ENCODE results near the gene INTS11. TPM values are rescaled to one million over a fixed set of nuclear protein-coding genes. Genes with fewer than 3 reads are reported as not detected.

Gene INTS11
- total RNA-seq, 1 donor from 2014 or later = 84.8 TPM

GRCh38 chr1:1352786-1353388, 28.4 kb upstream of the INTS11 start:
- Histone ChIP-seq H4K20me1 (ENCODE audit: insufficient read depth, low read length) (peaks cover 54% of the 10 kb centered on the region), H3K4me2 (ENCODE audit: low read length) (peak overlapping the region; percentile 50), H3K9me3 (ENCODE audit: insufficient read depth, low read depth, low read length) (no peaks in the 10 kb centered on the region), H3K79me2 (ENCODE audit: insufficient read depth, low read length) (peaks cover 55% of the 10 kb centered on the region), H2AFZ (ENCODE audit: low read depth, low read length) (no peak overlapping the region), H3K4me1 (ENCODE audit: insufficient read depth, low read length) (peaks cover 15% of the 10 kb centered on the region), H3K27me3 (ENCODE audit: insufficient read depth, low read length) (no peaks in the 10 kb centered on the region), H3K9ac (ENCODE audit: low read length) (no peak overlapping the region), H3K27ac (ENCODE audit: low read depth, low read length) (no peak overlapping the region), H3K36me3 (ENCODE audit: insufficient read depth, low read length) (peaks cover 11% of the 10 kb centered on the region), H3K4me3 (ENCODE audit: insufficient read depth, low read depth, low read length) (no peak overlapping the region)
- Mint-ChIP-seq H3K9me3 (ENCODE audit: unreplicated experiment) (no peaks in the 10 kb centered on the region), H3K4me3 (ENCODE audit: unreplicated experiment) (peak overlapping the region; percentile 34), H3K27ac (ENCODE audit: unreplicated experiment) (no peak overlapping the region), H3K4me1 (ENCODE audit: low read depth, unreplicated experiment) (peaks cover 8% of the 10 kb centered on the region), H3K36me3 (ENCODE audit: low read depth, unreplicated experiment) (peaks cover 6% of the 10 kb centered on the region), H3K27me3 (ENCODE audit: low read depth, unreplicated experiment) (peaks cover 2% of the 10 kb centered on the region)
- FAIRE-seq (no peak), DNase-seq (ENCODE audit: low read depth) (no peak)
- TF ChIP-seq CTCF (IDR thresholded peaks at IDR 0.05; ENCODE audit: insufficient read depth, low read depth, low read length) (no peak), EZH2 (IDR thresholded peaks at IDR 0.05; ENCODE audit: insufficient read depth, low read length) (no peak)

- H3K79me2 ChIP-seq (ENCODE audit: insufficient read depth, low read length) = peaks cover 55% of the 10 kb centered on the region
- H3K4me3 ChIP-seq (ENCODE audit: insufficient read depth, low read depth, low read length) = no peak overlapping the region
- TF ChIP-seq EZH2 (IDR thresholded peaks at IDR 0.05; ENCODE audit: insufficient read depth, low read length) (no peak), CTCF (IDR thresholded peaks at IDR 0.05; ENCODE audit: insufficient read depth, low read depth, low read length) (no peak)
- Mint-ChIP-seq H3K36me3 (ENCODE audit: low read depth, unreplicated experiment) (peaks cover 6% of the 10 kb centered on the region), H3K27ac (ENCODE audit: unreplicated experiment) (peak overlapping the region; percentile 81), H3K4me3 (ENCODE audit: unreplicated experiment) (peak overlapping the region; percentile 78), H3K27me3 (ENCODE audit: low read depth, unreplicated experiment) (peaks cover 2% of the 10 kb centered on the region), H3K9me3 (ENCODE audit: unreplicated experiment) (no peaks in the 10 kb centered on the region), H3K4me1 (ENCODE audit: low read depth, unreplicated experiment) (peaks cover 13% of the 10 kb centered on the region)
- H4K20me1 ChIP-seq (ENCODE audit: insufficient read depth, low read length) = peaks cover 54% of the 10 kb centered on the region
- H3K4me2 ChIP-seq (ENCODE audit: low read length) = peak overlapping the region; percentile 50
- FAIRE-seq (no peak), DNase-seq (ENCODE audit: low read depth) (no peak)
- no peaks in the 10 kb centered on the region for H3K9me3 ChIP-seq (ENCODE audit: insufficient read depth, low read depth, low read length)
- H3K27ac ChIP-seq (ENCODE audit: low read depth, low read length) = no peak overlapping the region
- H3K9ac ChIP-seq (ENCODE audit: low read length) = no peak overlapping the region
- H2AFZ ChIP-seq (ENCODE audit: low read depth, low read length) = no peak overlapping the region
- no peaks in the 10 kb centered on the region for H3K27me3 ChIP-seq (ENCODE audit: insufficient read depth, low read length)
- peaks cover 22% of the 10 kb centered on the region for H3K4me1 ChIP-seq (ENCODE audit: insufficient read depth, low read length)
- H3K36me3 ChIP-seq (ENCODE audit: insufficient read depth, low read length) = peaks cover 11% of the 10 kb centered on the region
Observed at GRCh38 chr1:1351511-1352427, 27.3 kb upstream of the INTS11 start.

Measured in astrocyte (in vitro differentiated cells and primary cell).